A549 (cell line): Measurements from ENCODE around the gene TRMU.

ENCODE experiments used
- RNF2 ChIP-seq: fragments of 200-600 bp; sonication (generic); IDR thresholded peaks from 2 replicates; pipeline ENCODE4 v1.6.1; 2016; ENCODE audit warnings: low read depth, mild to moderate bottlenecking, antibody characterized with exemption, moderate library complexity, borderline replicate concordance
- TF ChIP-seq, protein P1 (sequence below): fragments of >200 bp; sonication (Bioruptor Twin); formaldehyde crosslinking; IDR thresholded peaks from 3 replicates; pipeline ENCODE4 v1.5.1; 2016
- TF ChIP-seq, protein P2 (sequence below): IDR thresholded peaks from 2 replicates; pipeline ENCODE4 v1.6.1; 2012; ENCODE audit warnings: low read depth, borderline replicate concordance

DNA sequence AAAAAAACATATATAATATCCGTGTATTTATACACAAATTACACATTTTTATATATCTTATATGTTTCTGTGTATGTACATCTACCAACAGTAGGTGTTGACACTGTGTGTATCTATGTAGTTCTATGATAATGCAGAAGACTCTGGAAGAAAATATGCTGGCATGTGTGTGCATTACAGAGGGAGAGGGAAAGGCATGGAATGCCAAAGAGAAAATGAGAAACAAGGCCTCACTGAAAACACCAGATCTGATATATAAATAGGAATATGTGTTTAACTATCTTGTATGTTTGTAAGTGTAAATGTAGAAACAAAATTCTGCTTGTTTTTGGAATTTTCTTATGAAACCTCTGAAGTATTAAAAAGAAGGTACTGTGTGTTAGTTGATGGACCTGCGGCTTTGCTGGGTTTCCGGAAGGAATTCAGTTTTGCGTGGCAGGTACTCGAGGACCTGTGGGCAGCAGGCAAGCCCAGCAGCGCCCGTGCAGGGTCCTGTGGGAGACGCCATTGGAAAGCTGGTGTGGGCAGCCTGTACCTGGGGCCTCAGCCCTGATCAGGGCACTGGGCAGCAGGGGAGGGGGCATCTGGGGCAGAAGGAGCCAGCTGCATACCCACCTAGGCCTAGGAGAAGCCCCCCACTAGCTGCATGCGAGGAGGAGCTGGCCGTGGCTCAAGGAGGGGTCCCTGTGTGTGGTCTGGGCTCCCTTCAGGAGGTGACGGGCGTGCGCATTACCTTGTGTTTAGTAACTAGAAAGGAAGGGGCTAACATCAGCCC is 7.6 kb upstream of the TRMU start:
- no peak for TF ChIP-seq RNF2
- TF ChIP-seq, protein P1, sequence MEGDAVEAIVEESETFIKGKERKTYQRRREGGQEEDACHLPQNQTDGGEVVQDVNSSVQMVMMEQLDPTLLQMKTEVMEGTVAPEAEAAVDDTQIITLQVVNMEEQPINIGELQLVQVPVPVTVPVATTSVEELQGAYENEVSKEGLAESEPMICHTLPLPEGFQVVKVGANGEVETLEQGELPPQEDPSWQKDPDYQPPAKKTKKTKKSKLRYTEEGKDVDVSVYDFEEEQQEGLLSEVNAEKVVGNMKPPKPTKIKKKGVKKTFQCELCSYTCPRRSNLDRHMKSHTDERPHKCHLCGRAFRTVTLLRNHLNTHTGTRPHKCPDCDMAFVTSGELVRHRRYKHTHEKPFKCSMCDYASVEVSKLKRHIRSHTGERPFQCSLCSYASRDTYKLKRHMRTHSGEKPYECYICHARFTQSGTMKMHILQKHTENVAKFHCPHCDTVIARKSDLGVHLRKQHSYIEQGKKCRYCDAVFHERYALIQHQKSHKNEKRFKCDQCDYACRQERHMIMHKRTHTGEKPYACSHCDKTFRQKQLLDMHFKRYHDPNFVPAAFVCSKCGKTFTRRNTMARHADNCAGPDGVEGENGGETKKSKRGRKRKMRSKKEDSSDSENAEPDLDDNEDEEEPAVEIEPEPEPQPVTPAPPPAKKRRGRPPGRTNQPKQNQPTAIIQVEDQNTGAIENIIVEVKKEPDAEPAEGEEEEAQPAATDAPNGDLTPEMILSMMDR, result no peak
- TF ChIP-seq, protein P2, sequence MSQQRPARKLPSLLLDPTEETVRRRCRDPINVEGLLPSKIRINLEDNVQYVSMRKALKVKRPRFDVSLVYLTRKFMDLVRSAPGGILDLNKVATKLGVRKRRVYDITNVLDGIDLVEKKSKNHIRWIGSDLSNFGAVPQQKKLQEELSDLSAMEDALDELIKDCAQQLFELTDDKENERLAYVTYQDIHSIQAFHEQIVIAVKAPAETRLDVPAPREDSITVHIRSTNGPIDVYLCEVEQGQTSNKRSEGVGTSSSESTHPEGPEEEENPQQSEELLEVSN, result no peak
